Glomerular endothelial cell (primary cell): ENCODE results near the gene MYO1B. TPM values are rescaled to one million over a fixed set of nuclear protein-coding genes. Genes with fewer than 3 reads are reported as not detected.

Experiments
- DNase-seq: peaks from one replicate; pipeline ENCODE4 v3.0.0-alpha.2; 2011; ENCODE audit warnings: low read depth, low spot score; ENCODE audit errors: extremely low read depth
- total RNA-seq: library from RNA; depleted of rRNA; stranded (reverse); fragments of >200 nt; gene quantifications from 2 replicates; pipeline ENCODE4 v1.2.3, GENCODE V29; 2015

Gene MYO1B
- total RNA-seq, 1 donor from 2014 or later, result 232 TPM

DNA sequence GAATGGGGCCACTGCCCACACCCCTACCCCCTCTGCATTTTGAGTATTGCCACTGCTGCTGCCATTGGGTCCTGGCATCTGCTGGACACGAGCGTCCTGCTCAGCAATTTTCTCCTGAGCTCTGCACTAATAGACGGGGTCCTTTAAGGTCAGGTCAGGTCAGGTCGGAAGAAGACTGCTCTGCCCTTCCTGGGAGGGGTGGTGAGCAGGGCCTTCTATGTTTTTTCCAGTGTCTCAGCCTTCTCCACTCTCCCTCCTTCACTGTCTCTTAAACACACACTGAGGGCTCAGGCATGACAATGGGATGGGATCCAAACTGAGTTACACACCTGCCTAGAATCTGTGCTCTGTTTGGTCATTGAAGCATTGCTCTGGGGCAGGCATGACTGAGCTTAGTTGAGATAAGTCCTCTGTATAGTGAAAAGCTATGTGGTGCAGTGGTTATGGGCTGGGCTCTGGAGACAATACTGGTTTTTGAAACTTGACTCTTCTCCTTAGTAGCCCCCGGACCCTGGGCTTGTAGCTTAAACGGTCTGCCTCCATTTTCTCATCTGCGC is 10.6 kb downstream of the MYO1B start:
- DNase-seq, result no peak

DNA sequence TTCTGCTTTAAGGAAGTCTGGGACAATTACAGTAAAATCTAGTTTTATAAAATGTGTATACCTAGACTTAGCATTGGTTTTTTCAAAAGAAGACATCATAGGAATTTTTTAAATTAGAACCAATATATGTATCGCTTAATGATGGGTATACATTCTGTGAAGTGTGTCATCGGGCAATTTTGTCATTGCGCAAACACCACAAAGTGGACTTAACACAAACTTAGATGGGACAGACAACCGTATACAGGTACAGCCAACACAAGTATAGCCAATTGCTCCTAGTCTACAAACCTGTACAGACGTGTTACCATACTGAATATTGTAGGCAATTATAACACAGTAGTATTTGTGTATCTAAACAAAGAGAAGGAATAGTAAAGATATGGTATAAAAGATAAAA is 12.7 kb downstream of the MYO1B start:
- DNase-seq, result no peak

DNA sequence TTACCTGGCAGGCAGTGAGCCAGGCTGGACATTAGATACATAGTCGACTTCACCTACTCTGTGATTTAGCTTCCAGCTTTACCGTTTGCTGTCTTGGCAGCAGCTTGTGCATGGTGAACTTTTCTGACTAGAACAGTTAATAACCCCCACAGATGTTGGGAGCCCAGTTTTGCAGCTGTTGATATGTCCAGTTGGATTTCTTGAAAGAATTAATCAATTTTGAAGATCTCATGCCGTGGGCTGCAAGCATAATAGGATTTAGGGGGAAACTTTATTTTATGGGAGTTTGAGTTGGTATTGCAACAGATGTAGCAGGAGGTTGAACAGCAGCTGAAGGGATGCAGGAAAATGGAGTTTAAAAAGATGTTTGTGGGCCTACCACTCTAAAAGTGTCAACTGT is 13.8 kb downstream of the MYO1B start:
- DNase-seq, result no peak

DNA sequence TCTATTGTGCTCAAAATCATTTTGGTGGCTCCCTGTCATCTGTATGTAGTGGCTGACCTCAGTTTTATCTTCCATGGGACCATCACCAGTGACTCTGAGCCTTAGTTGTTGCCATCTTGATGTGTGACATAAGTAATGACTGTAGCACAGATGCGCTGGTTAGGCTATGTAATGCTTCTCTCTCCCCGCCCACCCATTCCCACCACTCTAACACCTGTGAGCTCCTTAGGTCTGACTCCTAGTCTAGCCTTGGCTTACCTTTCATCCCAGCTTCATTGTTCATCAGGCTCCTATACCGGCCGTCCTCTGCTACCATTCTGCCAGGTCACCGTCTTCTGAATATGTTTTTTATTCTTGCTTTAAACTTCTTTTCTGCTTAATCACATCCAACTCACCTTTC is 17.2 kb downstream of the MYO1B start:
- DNase-seq, result no peak

DNA sequence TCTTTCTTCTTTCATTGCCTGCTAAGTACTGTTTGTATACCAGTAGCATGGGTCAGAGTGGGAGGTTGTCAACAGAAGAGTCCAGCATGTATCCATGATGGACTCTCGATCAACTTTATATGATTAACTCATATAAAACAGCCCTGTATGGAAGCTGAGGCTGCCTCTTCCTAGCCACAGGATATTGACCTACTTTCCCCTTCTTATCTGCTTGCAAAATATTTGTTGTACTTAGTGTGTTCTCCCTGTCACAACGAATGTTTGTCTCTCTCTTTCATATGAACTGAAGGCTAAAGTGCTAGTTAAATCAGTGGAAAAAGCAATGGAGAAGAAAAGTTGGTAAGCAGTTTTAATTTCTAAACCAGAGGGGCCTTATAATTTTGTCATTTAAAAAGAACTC is 17.8 kb downstream of the MYO1B start:
- no peak for DNase-seq

DNA sequence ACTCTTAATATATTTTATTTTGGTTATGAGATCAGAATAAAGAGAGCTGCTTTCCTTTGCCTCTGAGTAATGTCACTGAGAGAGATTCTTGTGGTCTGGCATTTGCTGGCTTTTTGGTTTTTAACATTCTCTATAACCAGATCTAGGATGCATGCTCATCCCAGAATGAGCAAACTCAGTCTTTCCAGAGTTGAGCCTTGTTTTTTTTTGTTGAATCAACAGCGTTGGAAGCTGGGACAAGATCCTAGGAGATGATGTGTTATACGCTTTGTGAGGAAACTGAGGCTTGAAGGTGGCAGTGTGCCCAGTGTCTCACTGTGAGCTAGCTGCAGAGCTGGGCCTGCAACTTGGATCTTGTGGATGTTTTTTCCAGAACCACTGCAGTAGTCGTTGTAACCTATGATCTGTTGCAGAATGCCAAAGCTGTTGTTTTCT is 19.5 kb downstream of the MYO1B start:
- no peak for DNase-seq

DNA sequence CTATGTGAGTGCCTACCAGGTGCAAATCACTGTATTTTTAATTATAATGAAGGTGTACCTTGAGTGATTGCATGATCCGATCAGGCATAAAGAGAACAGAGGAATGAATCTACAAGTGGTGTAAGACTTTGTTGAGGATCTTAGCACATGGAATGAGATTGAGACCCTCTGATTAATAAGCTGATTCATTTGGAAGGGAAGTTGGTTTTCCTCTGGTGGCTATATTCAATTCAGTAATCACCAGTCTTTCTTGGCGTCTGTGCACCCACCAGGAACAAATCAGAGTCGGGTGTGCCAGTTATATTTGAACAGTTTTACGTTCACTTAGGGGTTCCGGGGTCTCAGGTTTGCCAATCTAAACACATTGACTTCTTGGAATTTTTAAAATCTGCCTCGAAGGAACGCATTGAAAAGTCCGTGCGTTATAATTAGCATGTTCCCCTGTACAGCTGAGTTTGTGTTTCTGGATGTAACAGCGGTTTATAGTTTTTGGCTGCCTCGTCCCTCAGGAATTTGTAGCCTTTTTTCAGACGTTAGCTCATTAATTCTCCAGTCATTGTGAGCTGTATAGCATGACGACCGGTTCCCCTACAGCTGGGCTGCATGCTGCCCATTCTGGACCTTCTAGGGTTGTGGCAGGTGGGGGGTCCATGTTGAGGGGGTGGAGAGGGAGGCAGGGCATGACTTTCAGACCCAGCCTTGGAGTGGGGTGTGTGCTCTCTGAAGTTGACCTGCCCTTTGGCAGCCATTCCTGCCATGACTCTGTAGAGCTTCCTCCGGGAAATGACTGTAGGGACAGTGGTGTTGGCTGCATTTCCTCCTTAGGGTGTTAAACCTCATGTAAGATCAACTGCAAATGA is 20.3 kb downstream of the MYO1B start:
- no peak for DNase-seq

DNA sequence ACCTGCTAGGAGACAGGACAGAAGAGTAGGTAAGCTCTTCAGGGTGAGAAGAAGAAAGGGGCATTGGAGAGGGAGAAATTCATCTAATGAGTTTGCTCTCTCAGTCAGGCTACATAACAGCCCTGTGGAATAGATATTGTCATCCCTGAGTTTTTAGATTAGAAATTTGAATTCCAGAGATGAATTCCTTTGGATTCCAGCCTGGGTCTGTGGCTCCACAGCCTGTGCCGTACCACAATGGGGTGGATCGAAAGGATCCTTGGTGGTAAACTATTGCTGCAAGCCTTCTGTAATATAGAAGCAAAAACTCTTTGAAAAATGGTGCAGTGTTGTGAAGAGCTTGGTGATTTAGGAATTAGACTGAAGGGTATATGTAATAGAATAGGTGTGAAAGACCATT is 21.0 kb downstream of the MYO1B start:
- DNase-seq, result no peak

DNA sequence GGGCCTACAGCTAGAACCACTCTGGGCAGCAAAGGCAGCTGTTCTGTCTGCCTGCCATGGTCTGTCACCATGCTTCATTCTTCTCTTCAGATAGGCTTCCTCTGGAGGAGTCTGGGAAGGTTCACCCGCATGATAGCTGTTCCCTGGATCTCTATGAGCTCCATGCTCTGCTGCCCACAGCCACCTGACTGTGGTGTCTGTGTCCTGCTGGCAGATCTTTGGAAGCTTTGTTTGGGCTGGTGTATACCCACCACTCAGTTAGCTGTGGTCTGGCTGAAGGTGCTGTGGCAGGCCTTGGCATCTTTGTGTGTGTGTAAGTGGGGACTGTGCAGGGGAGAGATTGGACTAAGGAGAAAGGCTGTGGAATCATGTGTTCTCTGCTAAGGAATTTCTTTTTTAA is 23.4 kb downstream of the MYO1B start:
- no peak for DNase-seq

DNA sequence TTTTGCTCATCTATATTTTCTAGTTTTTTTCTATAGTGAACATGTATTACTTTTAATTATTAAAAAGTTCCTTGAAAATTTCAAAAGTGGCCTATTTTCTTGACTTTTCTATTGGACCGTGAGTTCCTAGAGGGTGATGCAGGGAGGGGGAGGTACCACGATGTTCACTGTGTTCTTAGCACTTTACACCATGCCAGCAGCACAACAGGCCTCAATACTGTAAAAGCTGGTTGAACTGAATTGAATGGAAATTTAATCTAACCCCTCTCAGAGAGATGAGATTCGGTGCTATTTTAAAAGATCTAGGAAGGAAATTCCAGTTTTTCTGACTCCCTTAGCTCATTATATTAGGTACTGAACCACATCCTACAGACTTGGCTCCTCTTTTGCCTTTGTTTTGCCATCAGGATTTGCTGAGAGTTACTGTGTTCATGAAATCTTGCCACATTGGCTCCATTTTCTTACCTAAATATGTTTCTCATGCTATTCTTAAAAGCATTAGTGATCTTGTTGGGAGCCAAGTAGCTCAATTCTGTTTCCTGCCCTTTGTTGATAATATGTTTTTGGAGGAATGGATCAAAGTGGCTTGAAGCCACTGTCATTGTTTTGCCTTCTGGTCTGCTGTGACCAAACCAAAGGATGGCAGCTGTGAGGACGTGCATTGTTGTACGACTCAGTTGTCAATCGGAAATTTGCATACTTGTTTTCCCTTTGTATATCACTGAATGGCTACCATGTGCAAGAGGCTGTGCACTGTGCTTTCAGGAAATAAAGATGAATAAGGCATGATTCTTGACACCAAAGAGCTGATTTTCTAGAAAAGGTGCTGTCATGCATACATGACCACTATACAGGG is 25.3 kb downstream of the MYO1B start:
- DNase-seq, result no peak

DNA sequence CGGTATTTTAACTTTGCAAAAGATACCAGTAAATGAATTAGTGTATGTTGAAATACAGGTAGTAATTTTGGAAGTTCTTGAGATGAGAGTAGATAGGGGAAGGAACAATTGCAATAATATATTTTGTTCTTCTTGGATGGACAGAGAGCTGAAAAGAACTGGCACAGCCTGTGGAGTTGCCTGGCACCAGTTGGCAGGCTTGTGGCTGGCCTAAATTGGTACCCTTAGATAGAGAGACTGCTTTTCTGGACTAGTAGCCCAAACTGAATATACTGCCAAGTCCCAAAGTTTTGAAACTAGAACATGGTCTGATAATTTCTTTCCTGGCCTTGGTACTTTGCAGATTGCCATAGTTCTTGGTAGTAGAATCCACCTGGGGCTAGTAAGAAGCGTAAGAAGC is 26.9 kb downstream of the MYO1B start:
- no peak for DNase-seq

DNA sequence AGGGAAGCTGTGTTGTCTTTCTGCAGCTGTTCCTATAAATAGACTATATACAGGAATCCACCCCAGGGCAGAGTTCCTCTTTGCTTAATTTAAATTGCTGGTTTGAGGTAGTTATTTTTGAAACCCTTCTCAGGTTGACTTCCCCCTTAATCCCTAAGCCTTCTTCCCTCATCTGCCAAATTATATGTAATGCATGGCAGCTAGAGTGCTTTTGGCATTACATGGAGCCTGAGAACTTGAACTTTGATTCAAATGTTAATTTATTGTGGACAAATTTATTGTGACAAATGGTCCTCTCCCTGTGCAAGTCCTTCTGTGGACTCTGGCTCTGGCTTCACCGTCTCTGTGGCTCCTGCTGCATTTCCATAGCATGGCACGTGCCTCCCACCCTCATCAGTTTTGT is 29.2 kb downstream of the MYO1B start:
- DNase-seq, result no peak

DNA sequence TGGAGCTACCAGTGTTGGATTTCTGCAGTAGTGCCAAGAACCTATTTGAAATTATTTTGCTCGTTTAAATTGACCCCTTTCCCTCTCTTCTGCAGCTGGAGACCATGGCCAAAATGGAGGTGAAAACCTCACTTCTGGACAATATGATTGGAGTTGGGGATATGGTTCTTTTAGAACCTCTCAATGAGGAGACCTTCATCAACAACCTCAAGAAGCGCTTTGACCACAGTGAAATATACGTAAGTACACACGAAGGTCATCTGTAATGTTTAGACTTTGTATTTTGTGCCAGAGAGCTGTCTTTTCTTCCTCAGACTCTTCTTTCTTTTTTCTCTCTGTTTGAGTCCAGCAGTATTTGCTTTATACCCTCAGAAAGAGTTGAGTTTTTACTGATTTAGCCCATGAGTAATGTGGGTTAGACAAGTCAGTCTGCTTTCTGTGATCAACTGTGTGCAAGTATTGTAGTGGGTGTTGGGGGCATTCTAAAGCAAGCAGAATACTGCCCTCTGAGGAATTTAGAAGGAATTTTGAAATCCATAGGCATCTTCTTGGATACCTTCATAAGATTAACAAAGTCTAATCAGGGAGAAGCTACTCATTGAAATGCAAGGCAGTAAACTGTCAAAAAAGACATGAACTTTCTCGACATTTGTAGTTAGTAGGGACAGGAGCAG is 31.7 kb downstream of the MYO1B start:
- no peak for DNase-seq

DNA sequence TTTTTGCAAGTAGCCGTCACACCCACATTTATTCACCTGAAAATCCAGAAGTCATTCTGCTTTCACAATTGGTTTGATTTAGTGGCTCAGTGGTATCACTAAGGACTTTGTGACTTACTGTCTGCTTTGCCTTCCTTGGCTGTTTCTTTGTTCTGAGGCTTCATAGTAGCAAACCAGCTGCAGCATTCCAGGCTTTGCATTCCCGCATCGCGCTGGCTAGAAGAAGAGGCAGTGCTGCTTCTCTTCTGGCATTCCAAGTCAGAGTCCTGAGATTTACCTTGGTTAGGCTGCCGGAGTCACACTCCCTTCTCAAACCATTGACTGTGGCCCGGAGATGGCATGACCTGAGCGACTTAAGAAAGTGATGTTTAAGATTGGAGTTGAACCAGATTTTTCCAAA is 35.1 kb downstream of the MYO1B start:
- no peak for DNase-seq

DNA sequence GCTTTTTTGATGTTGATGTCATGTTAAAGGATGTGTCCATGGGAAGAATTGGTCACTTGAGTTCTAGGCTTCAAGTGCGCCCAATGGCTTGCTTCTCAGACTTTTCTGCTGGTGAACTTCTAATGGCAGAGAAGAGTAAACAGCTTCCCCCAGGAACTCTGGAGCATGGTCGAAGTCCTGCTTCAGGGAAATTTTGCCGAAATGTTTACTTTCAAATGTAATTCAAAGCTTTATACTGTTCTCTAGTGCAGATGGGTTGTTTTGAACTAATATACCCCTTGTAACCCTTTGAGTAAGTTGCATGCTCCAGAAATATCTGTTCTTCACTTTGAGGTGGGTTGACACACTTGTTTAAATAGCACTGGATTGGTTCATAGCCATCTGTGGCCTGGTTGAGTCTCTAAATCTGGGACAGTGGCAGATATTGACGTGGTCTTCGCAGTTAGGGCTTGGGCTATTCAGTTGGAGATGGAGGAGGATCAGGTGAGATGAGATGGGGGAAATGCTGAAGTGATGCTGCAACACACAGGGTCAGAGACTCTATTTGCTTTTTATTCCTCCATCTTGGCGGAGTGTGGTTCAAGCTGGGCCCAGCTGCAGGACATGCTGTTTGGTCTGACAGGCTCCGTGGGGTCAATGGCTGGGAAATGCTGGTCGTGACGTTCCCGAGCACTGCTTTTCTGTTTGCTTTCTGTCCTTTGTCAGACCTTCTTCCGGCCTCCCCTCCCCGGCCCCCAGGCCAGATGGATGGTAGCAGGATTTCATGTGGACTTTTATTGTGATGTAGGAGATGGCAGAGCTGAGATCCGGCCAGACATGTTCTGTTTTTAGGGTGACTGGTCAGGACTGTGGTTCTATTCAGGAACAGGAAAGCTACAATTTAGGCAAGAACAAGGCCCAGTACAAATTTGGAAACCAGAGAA is 35.9 kb downstream of the MYO1B start:
- no peak for DNase-seq

DNA sequence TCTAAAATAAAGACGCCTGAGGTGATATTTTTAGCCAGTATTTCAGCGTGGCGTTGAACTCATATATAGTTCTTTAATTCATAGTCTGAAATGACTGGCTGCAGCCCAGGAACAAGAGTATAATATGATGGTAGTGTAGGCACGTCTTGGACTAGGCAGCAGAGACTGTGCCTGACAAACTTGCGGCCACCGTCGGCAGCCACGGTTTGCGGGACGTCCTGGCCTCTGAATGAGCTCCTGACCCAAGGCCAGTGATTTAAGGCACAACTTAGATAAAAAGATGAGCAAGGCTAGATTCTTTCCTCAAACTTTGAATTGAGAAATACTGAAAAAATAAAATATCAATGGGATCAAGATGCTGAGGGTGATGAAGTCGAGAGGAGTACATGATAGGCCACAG is 40.0 kb downstream of the MYO1B start:
- no peak for DNase-seq

DNA sequence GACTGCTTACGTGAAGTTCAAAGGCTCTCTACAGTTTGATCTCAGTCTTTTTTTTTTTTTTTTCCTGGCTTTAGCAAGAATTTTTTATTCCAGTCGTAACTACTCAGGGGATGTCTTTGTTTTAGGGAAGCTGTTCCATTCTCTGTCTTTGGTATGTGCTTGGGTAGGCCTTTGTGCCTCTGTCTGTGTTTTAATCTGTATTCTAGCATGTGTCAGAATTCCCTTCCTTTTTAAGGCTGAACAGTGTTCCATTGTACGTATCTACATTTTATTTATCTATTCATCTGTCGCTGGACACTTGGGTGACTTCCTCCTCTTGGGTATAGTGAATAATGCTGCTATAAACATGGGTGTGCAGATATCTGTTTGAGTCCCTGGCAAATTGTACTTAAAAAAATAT is 42.6 kb downstream of the MYO1B start:
- no peak for DNase-seq

DNA sequence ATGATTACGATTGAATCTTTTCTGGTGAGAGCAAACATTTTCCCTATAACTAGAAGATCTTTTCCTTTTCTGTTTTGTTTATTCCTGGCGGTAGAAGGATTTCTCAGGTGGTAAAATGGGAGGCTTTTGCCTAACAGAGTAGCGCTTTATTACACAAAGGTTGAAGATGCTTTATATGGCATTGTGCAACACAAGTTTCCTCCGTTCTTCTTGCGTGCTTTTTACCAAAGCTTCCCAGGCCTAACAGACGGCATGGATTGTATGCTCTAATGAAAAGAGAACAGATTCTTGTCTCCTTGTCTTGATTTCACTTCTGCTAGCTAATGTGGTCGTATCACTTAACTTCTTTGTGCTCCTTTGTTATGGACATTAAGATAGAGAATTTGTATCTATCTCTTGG is 43.8 kb downstream of the MYO1B start:
- no peak for DNase-seq

DNA sequence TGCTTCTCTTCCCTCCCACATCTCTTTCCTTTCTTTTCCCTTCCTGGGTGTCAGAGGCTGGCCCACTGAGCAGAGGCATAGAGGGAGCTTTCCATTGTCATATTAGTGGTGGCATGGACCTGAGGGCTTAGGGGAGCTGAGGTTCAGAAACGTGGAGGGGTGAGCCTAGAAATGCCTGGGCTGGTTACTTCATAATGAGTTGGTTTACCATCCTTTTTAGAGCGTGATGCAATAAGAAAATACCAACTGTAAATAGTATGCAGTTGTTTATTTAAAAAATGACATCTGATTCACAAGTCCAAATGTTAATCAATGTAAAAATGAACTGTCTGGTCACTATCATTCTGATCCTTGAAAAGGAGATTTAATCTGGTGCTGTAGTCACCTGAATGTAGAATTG is 46.3 kb downstream of the MYO1B start:
- no peak for DNase-seq

DNA sequence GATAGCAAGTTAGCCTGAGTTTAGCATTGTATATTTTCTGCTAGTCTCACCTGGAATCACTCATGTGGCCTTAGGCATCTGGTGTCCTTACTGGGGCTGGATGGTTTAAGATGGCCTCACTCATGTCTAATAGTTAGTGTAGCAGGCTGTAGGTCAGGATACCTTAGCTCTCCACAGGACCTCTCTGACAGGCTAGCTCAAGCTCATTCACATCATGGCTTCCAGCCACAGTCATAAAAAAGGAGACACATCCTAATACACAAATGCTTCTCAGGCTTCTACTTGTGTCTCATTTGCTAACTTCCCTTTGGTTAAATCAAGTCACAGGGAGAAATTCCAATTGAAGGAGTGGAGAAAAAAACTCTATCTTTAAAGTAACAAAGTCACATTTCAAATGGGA is 47.7 kb downstream of the MYO1B start:
- DNase-seq, result no peak
